ENCODE data around the gene GNPDA1.

DNA sequence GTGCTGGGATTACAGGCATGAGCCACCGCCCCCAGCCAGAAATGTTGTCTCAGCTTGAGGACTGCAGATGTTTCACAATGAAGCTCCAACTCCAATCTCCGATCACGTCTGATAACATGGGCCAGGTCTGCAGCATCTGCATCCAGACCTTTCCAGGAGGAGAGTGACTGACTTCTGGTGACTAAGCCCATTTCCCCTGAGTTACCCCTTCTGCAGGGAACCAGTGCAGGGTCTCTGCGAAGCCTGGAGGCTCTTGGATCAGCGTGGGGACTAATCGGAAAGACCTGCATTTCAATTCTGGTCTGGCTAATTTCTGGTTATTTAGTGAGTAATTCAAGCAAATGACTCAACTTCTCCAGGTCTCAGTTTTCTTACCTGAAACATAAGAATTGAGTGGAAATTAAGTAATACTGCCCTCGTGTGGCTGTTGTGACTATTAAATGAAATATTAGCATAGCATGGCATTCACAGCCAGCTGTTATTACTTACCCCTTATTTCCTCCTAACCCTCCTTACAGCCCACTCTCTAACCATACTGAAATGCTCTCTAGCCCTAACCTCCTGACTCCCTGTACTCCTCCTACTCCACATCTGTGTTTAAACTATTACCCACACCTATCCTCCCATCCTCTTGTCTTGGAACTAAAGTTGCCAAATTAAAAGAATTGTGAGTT lies 2.2 kb upstream of the GNPDA1 start:
- no peak for TF ChIP-seq FOXK2 (IDR thresholded peaks at IDR 0.05)
- TF ChIP-seq, protein P1, sequence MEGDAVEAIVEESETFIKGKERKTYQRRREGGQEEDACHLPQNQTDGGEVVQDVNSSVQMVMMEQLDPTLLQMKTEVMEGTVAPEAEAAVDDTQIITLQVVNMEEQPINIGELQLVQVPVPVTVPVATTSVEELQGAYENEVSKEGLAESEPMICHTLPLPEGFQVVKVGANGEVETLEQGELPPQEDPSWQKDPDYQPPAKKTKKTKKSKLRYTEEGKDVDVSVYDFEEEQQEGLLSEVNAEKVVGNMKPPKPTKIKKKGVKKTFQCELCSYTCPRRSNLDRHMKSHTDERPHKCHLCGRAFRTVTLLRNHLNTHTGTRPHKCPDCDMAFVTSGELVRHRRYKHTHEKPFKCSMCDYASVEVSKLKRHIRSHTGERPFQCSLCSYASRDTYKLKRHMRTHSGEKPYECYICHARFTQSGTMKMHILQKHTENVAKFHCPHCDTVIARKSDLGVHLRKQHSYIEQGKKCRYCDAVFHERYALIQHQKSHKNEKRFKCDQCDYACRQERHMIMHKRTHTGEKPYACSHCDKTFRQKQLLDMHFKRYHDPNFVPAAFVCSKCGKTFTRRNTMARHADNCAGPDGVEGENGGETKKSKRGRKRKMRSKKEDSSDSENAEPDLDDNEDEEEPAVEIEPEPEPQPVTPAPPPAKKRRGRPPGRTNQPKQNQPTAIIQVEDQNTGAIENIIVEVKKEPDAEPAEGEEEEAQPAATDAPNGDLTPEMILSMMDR (IDR thresholded peaks at IDR 0.05 in 2 of 3, conservative IDR thresholded peaks at IDR 0.05 in 1 of 3; ENCODE audit: control insufficient read depth in 2 of 3, extremely low read depth in 1 of 3, insufficient read depth in 1 of 3, low read depth in 3 of 3, low read length in 3 of 3) = peak; percentile 40 to 68 (median 54); a peak in 4 of 6 replicates

Measured in GM12878 (cell line).